Neural cell (in vitro differentiated cells): Measurements from ENCODE around the gene EPB41L5. TPM values are rescaled to one million over a fixed set of nuclear protein-coding genes. Genes with fewer than 3 reads are reported as not detected.

Experiments used
- H2AFZ ChIP-seq: fragments of 200-600, 300-800 bp; sonication (generic), shearing (Covaris generic); 2 replicates; pipeline ENCODE4 v1.6.0; 2014; ENCODE audit warnings: low read depth, mild to moderate bottlenecking, antibody characterized with exemption, low read length, moderate library complexity
- H3F3A ChIP-seq: fragments of 200-600 bp; shearing (Covaris generic); 2 replicates; pipeline ENCODE4 v1.6.1; 2016; ENCODE audit warnings: mild to moderate bottlenecking, moderate library complexity, mixed read lengths, antibody characterized with exemption, low read length; ENCODE audit not compliant: insufficient read depth, poor library complexity, severe bottlenecking
- H3K27ac ChIP-seq: fragments of 200-600, 300-800 bp; sonication (generic), shearing (Covaris generic); 2 replicates; pipeline ENCODE4 v1.5.1; 2014; ENCODE audit warnings: mild to moderate bottlenecking, low read length, moderate library complexity
- H3K27me3 ChIP-seq: fragments of 300-800, 200-600 bp; sonication (generic), shearing (Covaris generic); 2 replicates; pipeline ENCODE4 v1.6.0; 2014; ENCODE audit warnings: mild to moderate bottlenecking, low read depth, low read length, moderate library complexity; ENCODE audit not compliant: insufficient read depth
- H3K36me3 ChIP-seq: fragments of 300-800, 200-600 bp; sonication (generic), shearing (Covaris generic); 2 replicates; pipeline ENCODE4 v1.5.1; 2014; ENCODE audit warnings: mild to moderate bottlenecking, antibody characterized with exemption, low read length, moderate library complexity; ENCODE audit not compliant: insufficient read depth
- H3K4me2 ChIP-seq: fragments of 300-800, 200-600 bp; sonication (generic), shearing (Covaris generic); 2 replicates; pipeline ENCODE4 v1.6.0; 2014; ENCODE audit warnings: mild to moderate bottlenecking, low read length
- H3K4me3 ChIP-seq: fragments of 300-800, 200-600 bp; sonication (generic), shearing (Covaris generic); 2 replicates; pipeline ENCODE4 v1.5.1; 2014; ENCODE audit warnings: mild to moderate bottlenecking, low read length, moderate library complexity
- H3K79me2 ChIP-seq: fragments of 200-600 bp; shearing (Covaris generic); replicated peaks from 2 replicates; pipeline ENCODE4 v1.6.0; 2014; ENCODE audit warnings: mild to moderate bottlenecking, low read length, moderate library complexity; ENCODE audit not compliant: insufficient read depth
- H3K9ac ChIP-seq: fragments of 300-800, 200-600 bp; sonication (generic), shearing (Covaris generic); 2 replicates; pipeline ENCODE4 v1.6.1; 2016; ENCODE audit warnings: mild to moderate bottlenecking, low read length, mixed read lengths
- H3K9me2 ChIP-seq: fragments of 200-600 bp; shearing (Covaris generic); 2 replicates; pipeline ENCODE4 v1.6.1; 2016; ENCODE audit warnings: mild to moderate bottlenecking, low read length, mixed read lengths; ENCODE audit not compliant: insufficient read depth
- H3K9me3 ChIP-seq: fragments of 200-600, 300-800 bp; sonication (generic), shearing (Covaris generic); 2 replicates; pipeline ENCODE4 v1.6.1; 2016; ENCODE audit warnings: mild to moderate bottlenecking, mixed run types, low read length, moderate library complexity, mixed read lengths
- H4K20me1 ChIP-seq: fragments of 200-600 bp; shearing (Covaris generic); 2 replicates; pipeline ENCODE4 v1.6.1; 2016; ENCODE audit warnings: mild to moderate bottlenecking, mixed run types; ENCODE audit not compliant: insufficient read depth
- CTCF ChIP-seq: fragments of 450-650 bp; IDR thresholded peaks from 2 replicates; pipeline ENCODE4 v1.5.1; 2014; ENCODE audit warnings: antibody characterized with exemption, mild to moderate bottlenecking, moderate library complexity; ENCODE audit not compliant: poor library complexity, severe bottlenecking
- EP300 ChIP-seq: fragments of 450-650 bp; conservative IDR thresholded peaks from 2 replicates; pipeline ENCODE4 v1.6.1; 2014; ENCODE audit warnings: antibody characterized with exemption, mild to moderate bottlenecking, moderate library complexity; ENCODE audit not compliant: poor library complexity, severe bottlenecking
- EZH2 ChIP-seq: fragments of 200-600, 300-800 bp; shearing (Covaris generic), sonication (generic); IDR thresholded peaks from 2 replicates; pipeline ENCODE4 v1.6.1; 2014; ENCODE audit warnings: antibody characterized with exemption, low read length, borderline replicate concordance, mild to moderate bottlenecking; ENCODE audit not compliant: insufficient read depth, poor library complexity, severe bottlenecking
- MXI1 ChIP-seq: fragments of 450-650 bp; conservative IDR thresholded peaks from 2 replicates; pipeline ENCODE4 v1.6.1; 2014; ENCODE audit warnings: antibody characterized with exemption, mild to moderate bottlenecking; ENCODE audit not compliant: poor library complexity, severe bottlenecking
- POLR2AphosphoS5 ChIP-seq: IDR thresholded peaks from 2 replicates; pipeline ENCODE4 v1.6.1; 2012
- RAD21 ChIP-seq: fragments of 450-650 bp; conservative IDR thresholded peaks from 2 replicates; pipeline ENCODE4 v1.6.1; 2014; ENCODE audit warnings: antibody characterized with exemption, mild to moderate bottlenecking, moderate library complexity
- REST ChIP-seq: IDR thresholded peaks from 2 replicates; pipeline ENCODE4 v1.6.1; 2012; ENCODE audit warnings: borderline replicate concordance
- SMC3 ChIP-seq: fragments of 450-650 bp; conservative IDR thresholded peaks from 2 replicates; pipeline ENCODE4 v1.6.1; 2014; ENCODE audit warnings: antibody characterized with exemption, mild to moderate bottlenecking, moderate library complexity; ENCODE audit not compliant: poor library complexity
- TAF1 ChIP-seq: IDR thresholded peaks from 2 replicates; pipeline ENCODE4 v1.6.1; 2012; ENCODE audit warnings: low read depth
- polyA plus RNA-seq: library from polyadenylated mRNA; depleted of rRNA; stranded (reverse); fragments of >200 nt; gene quantifications from 2 replicates; pipeline ENCODE4 v1.2.3, GENCODE V29; 2014

Gene EPB41L5
- polyA plus RNA-seq, 1 donor from 2014 or later: 32.9 TPM

- Histone ChIP-seq H3F3A (no peaks in the 10 kb centered on the region), H3K36me3 (no peaks in the 10 kb centered on the region), H3K4me3 (no peak overlapping the region), H3K27ac (no peak overlapping the region), H3K79me2 (peaks cover 4% of the 10 kb centered on the region), H3K9me2 (no peaks in the 10 kb centered on the region), H3K4me2 (no peak overlapping the region), H3K27me3 (no peaks in the 10 kb centered on the region), H4K20me1 (no peaks in the 10 kb centered on the region), H3K9me3 (peaks cover 4% of the 10 kb centered on the region), H3K9ac (no peak overlapping the region), H2AFZ (no peak overlapping the region)
- no peak for TF ChIP-seq SMC3
- no peak for TF ChIP-seq REST
- no peak for TF ChIP-seq RAD21
- no peak for TF ChIP-seq EP300
- no peak for TF ChIP-seq TAF1
- TF ChIP-seq EZH2: no peak
- no peak for TF ChIP-seq MXI1
- no peak for TF ChIP-seq CTCF
- TF ChIP-seq POLR2AphosphoS5: no peak
Observed at GRCh38 chr2:120034027-120034426, 21.1 kb downstream of the EPB41L5 start.

GRCh38 chr2:120034621-120035020 is 21.7 kb downstream of the EPB41L5 start:
- Histone ChIP-seq H3K4me2 (no peak overlapping the region), H2AFZ (no peak overlapping the region), H3K36me3 (no peaks in the 10 kb centered on the region), H3K9ac (no peak overlapping the region), H3K27ac (no peak overlapping the region), H3K79me2 (peaks cover 4% of the 10 kb centered on the region), H3K27me3 (no peaks in the 10 kb centered on the region), H4K20me1 (no peaks in the 10 kb centered on the region), H3K4me3 (no peak overlapping the region), H3F3A (no peaks in the 10 kb centered on the region), H3K9me3 (peaks cover 4% of the 10 kb centered on the region), H3K9me2 (no peaks in the 10 kb centered on the region)
- TF ChIP-seq RAD21 (no peak), TAF1 (no peak), EP300 (no peak), MXI1 (no peak), POLR2AphosphoS5 (no peak)
